Suprapubic skin (tissue), 4 donors: Measurements from ENCODE around the gene LUC7L2. TPM values are rescaled to one million over a fixed set of nuclear protein-coding genes. Genes with fewer than 3 reads are reported as not detected.
"Not testable (repeated sequence)": the region's sequence is repeated elsewhere in the genome, so short reads cannot be mapped to it uniquely, and the experiment has no call there.

Experiments
- DNase-seq, 2 donors: peaks; one replicate each; pipeline ENCODE4 v3.0.0-alpha.2; 2019; ENCODE audit warnings: low spot score in 2 of 2
- H3K27ac ChIP-seq: fragments of 200-600 bp; sonication (generic); one replicate; pipeline ENCODE4 v1.5.1; 2019
- H3K27me3 ChIP-seq: fragments of 200-600 bp; sonication (generic); one replicate; pipeline ENCODE4 v1.5.1; 2019
- H3K36me3 ChIP-seq: fragments of 200-600 bp; sonication (generic); one replicate; pipeline ENCODE4 v1.5.1; 2019
- H3K4me1 ChIP-seq: fragments of 200-600 bp; sonication (generic); one replicate; pipeline ENCODE4 v1.5.1; 2019
- H3K4me3 ChIP-seq: fragments of 200-600 bp; sonication (generic); one replicate; pipeline ENCODE4 v1.5.1; 2019; ENCODE audit warnings: mild to moderate bottlenecking
- H3K9me3 ChIP-seq: fragments of 200-600 bp; sonication (generic); one replicate; pipeline ENCODE4 v1.5.1; 2019
- EP300 ChIP-seq: sonication (generic); formaldehyde crosslinking; IDR thresholded peaks from one replicate; pipeline ENCODE4 v1.6.1; 2017; ENCODE audit warnings: antibody characterized with exemption
- POLR2A ChIP-seq, 2 donors: fragments of 450-650 bp; IDR thresholded peaks; one replicate each; pipeline ENCODE4 v1.6.1; 2017; ENCODE audit warnings: antibody characterized with exemption in 2 of 2, mild to moderate bottlenecking in 2 of 2, moderate library complexity in 2 of 2
- POLR2AphosphoS5 ChIP-seq, 3 donors: sonication (generic); formaldehyde crosslinking; IDR thresholded peaks; one replicate each; pipeline ENCODE4 v1.6.1; 2017; ENCODE audit warnings: antibody characterized with exemption in 3 of 3
- WGBS: methylation state at CpG from one replicate; pipeline ENCODE4 v1.1.5; 2018; 5-methylcytosine and 5-hydroxymethylcytosine counted together
- total RNA-seq, 4 donors: library from RNA; depleted of rRNA; stranded (reverse); fragments of >200 nt; gene quantifications; one replicate each; pipeline ENCODE4 v1.1.0, GENCODE V29; 2016
- TF ChIP-seq, protein P1 (sequence below), 2 donors: fragments of 200-600 bp in 1 of 2; fragments of 450-650 bp in 1 of 2; sonication (generic) in 1 of 2; IDR thresholded peaks; one replicate each; pipeline ENCODE4 v1.5.1; 2016 to 2019; ENCODE audit warnings: antibody characterized with exemption in 2 of 2, mild to moderate bottlenecking in 1 of 2, moderate library complexity in 1 of 2

Gene LUC7L2
- total RNA-seq, 4 donors from 2014 or later, result 39.7 to 115 (median 51.5) TPM

DNA sequence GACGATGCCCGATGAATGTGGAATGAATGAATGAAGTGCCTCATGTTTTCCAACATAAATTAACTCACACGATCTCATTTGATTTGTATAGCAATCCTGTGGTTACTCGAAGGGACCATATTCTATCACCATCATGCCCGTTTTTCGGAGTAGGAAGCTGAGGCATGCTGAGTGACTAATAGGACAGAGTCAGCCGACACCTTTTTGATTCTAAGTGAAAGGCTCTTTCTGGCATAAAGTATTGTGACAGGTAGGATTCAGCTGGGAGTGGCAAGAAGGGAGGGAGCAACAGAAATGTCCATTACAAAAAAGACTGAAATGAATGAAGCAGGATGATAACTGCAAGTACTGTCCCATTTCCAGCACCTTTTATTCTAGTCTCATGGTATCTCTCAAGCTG is 68.1 kb downstream of the LUC7L2 start:
- Histone ChIP-seq H3K27me3 (no peaks in the 10 kb centered on the region), H3K4me3 (no peak overlapping the region), H3K4me1 (peaks cover 39% of the 10 kb centered on the region), H3K9me3 (no peaks in the 10 kb centered on the region), H3K27ac (no peak overlapping the region), H3K36me3 (peaks cover 23% of the 10 kb centered on the region)
- 76% methylated on average over 7 of the region's 7 CpGs for WGBS
- DNase-seq, result no peak
- TF ChIP-seq POLR2A (IDR thresholded peaks at IDR 0.05) (no peak), POLR2AphosphoS5 (IDR thresholded peaks at IDR 0.05) (no peak), EP300 (no peak)
- TF ChIP-seq, protein P1, sequence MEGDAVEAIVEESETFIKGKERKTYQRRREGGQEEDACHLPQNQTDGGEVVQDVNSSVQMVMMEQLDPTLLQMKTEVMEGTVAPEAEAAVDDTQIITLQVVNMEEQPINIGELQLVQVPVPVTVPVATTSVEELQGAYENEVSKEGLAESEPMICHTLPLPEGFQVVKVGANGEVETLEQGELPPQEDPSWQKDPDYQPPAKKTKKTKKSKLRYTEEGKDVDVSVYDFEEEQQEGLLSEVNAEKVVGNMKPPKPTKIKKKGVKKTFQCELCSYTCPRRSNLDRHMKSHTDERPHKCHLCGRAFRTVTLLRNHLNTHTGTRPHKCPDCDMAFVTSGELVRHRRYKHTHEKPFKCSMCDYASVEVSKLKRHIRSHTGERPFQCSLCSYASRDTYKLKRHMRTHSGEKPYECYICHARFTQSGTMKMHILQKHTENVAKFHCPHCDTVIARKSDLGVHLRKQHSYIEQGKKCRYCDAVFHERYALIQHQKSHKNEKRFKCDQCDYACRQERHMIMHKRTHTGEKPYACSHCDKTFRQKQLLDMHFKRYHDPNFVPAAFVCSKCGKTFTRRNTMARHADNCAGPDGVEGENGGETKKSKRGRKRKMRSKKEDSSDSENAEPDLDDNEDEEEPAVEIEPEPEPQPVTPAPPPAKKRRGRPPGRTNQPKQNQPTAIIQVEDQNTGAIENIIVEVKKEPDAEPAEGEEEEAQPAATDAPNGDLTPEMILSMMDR (IDR thresholded peaks at IDR 0.05), result no peak

DNA sequence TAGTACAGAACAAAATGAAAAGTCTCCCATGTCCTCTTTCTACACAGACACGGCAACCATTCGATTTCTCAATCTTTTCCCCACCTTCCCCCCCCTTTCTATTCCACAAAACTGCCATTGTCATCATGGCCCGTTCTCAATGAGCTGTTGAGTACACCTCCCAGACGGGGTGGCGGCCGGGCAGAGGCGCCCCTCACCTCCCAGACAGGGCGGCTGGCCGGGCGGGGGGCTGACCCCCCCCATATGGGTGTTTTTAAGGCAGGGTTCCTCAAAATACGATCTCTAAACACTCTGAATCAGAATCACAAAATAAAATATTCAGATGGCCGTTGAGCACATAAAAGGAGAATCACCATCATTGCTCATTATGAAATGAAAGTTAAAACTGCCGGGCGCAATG is 70.0 kb downstream of the LUC7L2 start:
- peaks cover 54% of the 10 kb centered on the region for H3K4me1 ChIP-seq
- not testable (repeated sequence) for DNase-seq, H3K4me3 ChIP-seq, H3K27me3 ChIP-seq, H3K9me3 ChIP-seq, H3K36me3 ChIP-seq
- H3K27ac ChIP-seq, result peak overlapping the region; percentile 44
- WGBS, result 80% methylated on average over 14 of the region's 14 CpGs

DNA sequence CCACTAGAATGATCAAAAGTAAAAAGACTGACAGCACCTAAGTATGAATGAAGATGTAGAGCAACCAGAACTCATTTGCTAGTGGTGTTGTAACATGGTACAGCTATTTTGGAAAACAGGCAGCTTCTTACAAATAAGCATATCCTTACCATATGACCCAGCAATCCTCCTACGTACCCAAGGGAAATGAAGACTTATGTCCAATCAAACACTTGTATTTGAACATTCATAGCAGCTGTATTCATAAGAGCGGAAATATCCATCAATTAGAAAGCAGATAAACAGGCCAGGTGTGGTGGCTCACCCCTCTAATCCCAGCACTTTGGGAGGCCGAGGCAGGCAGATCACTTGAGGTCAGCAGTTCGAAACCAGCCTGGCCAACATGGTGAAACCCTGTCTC is 70.7 kb downstream of the LUC7L2 start:
- WGBS, result 48% methylated on average over 4 of the region's 4 CpGs
- peak overlapping the region; percentile 45 for H3K27ac ChIP-seq

DNA sequence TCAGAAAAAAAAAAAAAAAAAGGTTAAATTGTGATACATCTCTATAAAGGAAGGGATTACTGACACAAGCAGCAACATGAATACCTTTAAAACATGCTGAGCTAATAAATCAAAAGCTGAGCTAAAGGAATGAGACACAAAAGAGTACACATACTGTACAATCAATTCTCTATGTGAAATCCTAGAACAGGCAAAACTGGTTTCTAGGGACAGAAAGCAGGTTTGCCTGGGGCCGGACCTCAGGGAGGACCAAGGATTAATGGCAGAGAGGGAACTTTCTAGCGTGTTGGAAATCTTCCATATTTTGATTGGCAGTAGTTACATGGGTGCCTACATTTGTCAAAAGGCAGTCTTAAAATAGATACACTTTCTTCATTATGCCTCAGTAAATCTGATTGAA is 71.3 kb downstream of the LUC7L2 start:
- 51% methylated on average over 2 of the region's 2 CpGs for WGBS
- Histone ChIP-seq H3K4me1 (peaks cover 54% of the 10 kb centered on the region), H3K36me3 (peaks cover 8% of the 10 kb centered on the region), H3K27ac (peak overlapping the region; percentile 66), H3K27me3 (no peaks in the 10 kb centered on the region), H3K9me3 (no peaks in the 10 kb centered on the region), H3K4me3 (no peak overlapping the region)
- no peak for DNase-seq
- no peak for TF ChIP-seq EP300
- peak in 2 of 3 donors; percentile 11 to 41 for TF ChIP-seq POLR2AphosphoS5 (IDR thresholded peaks at IDR 0.05)
- TF ChIP-seq, protein P1 (IDR thresholded peaks at IDR 0.05), result no peak
- TF ChIP-seq POLR2A (IDR thresholded peaks at IDR 0.05), result no peak

More for the DNA sequence above, 70.7 kb downstream of the LUC7L2 start:
- Histone ChIP-seq H3K9me3 (no peaks in the 10 kb centered on the region), H3K4me3 (no peak overlapping the region), H3K36me3 (peaks cover 8% of the 10 kb centered on the region), H3K4me1 (peaks cover 54% of the 10 kb centered on the region), H3K27me3 (no peaks in the 10 kb centered on the region)
- DNase-seq, result no peak
- no peak for TF ChIP-seq POLR2AphosphoS5 (IDR thresholded peaks at IDR 0.05)
- no peak for TF ChIP-seq EP300
- no peak for TF ChIP-seq POLR2A (IDR thresholded peaks at IDR 0.05)
- TF ChIP-seq, protein P1 (IDR thresholded peaks at IDR 0.05), result no peak

DNA sequence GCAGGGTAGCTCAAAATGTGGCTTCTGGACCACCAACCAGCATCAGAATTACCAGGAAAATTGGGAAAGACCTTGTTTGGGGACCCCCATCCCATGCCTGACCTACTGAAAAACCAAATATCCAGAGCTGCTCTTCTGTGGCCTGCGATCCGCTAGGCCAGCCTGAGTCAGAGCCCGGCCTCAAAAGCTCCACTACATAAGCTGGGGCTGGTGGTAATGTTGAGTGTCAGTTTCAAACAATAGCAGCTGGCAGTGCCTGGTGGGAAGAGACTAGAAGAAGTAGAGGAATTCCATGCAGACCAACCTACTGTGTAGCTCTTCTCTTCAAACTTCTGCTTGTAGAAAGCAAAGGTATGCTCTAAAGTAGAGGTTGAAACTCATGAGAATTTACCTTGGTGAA is 71.8 kb downstream of the LUC7L2 start:
- Histone ChIP-seq H3K27ac (peak overlapping the region; percentile 66), H3K36me3 (peaks cover 8% of the 10 kb centered on the region), H3K9me3 (no peaks in the 10 kb centered on the region), H3K4me3 (no peak overlapping the region), H3K4me1 (peaks cover 54% of the 10 kb centered on the region), H3K27me3 (no peaks in the 10 kb centered on the region)
- DNase-seq, result no peak
- TF ChIP-seq EP300, result no peak
- TF ChIP-seq, protein P1 (IDR thresholded peaks at IDR 0.05), result no peak
- no peak for TF ChIP-seq POLR2AphosphoS5 (IDR thresholded peaks at IDR 0.05)
- TF ChIP-seq POLR2A (IDR thresholded peaks at IDR 0.05), result no peak
- WGBS, result 44% methylated on average over 3 of the region's 3 CpGs

DNA sequence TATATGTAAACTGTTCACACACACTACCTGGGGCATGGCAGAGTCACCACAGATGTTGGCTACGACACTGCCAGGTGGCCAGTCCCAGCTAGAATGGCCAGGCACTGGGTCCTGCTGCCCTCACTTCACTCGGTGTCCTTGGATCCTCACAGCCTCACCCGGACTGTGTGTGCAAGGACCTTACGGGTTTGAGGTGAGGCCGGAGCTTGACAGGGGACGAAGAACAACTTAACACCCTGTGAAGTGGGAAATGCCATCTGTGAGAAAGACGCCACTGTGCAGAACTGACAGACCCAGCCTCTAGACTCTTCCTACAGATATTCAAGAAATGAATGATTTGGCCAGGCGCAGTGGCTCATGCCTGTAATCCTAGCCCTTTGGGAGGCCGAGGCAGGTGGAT is 77.1 kb downstream of the LUC7L2 start:
- 97% methylated on average over 8 of the region's 9 CpGs for WGBS
- Histone ChIP-seq H3K36me3 (no peaks in the 10 kb centered on the region), H3K4me3 (no peak overlapping the region), H3K27ac (no peak overlapping the region), H3K4me1 (peaks cover 25% of the 10 kb centered on the region), H3K27me3 (no peaks in the 10 kb centered on the region), H3K9me3 (no peaks in the 10 kb centered on the region)
- TF ChIP-seq POLR2AphosphoS5 (IDR thresholded peaks at IDR 0.05), result no peak
- TF ChIP-seq, protein P1 (IDR thresholded peaks at IDR 0.05), result no peak
- no peak for TF ChIP-seq EP300
- no peak for TF ChIP-seq POLR2A (IDR thresholded peaks at IDR 0.05)
- DNase-seq, result no peak
